GM21528 (cell line): Measurements from ENCODE around the gene SASS6.
"Not testable (repeated sequence)": the region's sequence is repeated elsewhere in the genome, so short reads cannot be mapped to it uniquely, and the experiment has no call there.

Experiments
- ATAC-seq: cut with Tn5 transposase; IDR thresholded peaks from one replicate; pipeline ENCODE4 v1.9.1; 2021; ENCODE audit warnings: mild to moderate bottlenecking, moderate library complexity; ENCODE audit not compliant: unreplicated experiment, low FRiP score

The SASS6 gene

DNA sequence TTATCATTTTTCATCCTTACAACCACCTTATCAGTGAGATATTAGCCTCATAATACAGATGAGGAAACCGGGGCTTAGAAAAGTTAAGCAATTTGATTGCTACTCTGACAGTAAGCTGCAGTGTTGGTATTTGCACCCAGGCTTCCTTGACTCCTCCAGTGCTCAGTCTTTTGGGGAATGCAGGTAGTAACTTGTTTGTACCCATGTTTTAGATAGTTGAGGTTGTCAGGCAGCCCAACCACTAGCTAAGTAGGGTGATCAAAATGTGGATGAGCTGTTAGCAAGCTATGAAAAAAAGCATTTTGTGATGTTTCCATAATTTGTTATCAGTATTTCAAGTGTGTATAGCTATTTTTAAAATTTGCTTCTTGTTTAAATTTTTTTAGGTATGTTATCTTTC, 80.8 kb downstream of the SASS6 start:
- ATAC-seq = no peak

DNA sequence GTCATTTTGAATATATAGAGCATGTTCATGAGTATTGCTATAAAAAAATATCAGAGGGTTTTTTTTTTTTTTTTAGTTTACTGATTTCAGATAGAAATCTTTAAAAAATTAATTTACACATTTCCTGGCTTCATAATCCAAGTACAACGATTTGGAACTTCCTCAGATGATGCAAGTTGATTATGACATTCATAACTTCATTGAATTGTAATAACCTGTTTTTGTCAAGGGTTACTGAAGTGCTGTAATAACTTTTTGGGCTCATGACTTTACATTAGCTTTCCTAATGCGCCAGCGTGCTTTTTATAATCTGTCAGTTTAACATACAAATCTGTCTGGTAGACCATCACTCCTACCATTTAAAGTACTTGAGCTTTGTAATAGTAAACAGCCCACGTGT, 81.3 kb downstream of the SASS6 start:
- no peak for ATAC-seq

DNA sequence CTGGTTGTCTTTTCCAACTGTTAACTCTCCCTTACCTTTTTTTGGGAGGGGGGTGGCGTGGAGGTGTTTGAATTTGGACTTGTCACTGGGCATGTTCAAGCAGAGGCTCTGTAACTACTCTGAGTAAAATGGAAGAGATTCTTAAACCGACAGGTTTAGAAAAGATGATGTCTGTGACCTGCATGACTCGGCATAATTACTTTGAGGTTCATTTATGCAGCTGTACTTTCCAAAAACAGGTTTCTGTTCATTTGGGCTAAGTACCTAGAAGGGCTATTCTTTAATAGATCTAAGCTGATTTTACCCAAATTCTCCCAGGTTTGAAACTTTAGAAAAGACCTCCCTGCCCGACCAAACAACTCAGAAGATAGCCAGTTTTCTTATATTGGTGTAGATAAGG, 82.6 kb downstream of the SASS6 start:
- no peak for ATAC-seq

DNA sequence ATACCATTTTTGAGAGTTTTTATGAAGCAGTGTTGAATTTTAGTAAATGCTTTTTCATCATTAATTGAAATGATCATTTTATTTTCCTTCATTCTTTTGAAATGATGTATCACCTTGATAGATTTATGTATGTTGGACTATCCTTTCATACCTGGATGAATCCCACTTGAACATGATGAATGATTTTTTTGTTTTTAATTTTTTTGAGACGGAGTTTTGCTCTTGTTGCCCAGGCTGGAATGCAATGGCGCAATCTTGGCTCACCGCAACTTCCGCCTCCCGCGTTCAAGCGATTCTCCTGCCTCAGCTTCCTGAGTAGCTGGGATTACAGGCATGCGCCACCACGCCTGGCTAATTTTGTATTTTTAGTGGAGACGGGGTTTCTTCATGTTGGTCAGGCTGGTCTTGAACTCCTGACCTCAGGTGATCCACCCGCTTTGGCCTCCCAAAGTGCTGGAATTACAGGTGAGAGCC, 85.5 kb downstream of the SASS6 start:
- not testable (repeated sequence) for ATAC-seq

DNA sequence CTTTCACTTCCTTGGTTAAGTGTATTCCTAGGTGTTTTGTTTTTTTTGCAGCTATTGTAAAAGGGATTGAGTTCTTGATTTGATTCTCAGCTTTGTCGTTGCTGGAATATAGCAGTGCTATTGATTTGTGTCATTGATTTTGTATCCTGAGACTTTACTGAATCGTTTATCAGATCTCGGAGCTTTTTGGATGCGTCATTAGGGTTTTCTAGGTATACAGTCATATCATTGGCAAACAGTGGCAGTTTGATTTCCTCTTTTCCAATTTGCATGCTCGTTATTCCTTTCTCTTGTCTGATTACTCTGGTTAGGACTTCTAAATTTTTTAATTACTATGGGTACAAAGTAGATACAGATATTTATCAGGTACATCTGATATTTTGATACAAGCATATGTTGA, 87.5 kb downstream of the SASS6 start:
- ATAC-seq = no peak

DNA sequence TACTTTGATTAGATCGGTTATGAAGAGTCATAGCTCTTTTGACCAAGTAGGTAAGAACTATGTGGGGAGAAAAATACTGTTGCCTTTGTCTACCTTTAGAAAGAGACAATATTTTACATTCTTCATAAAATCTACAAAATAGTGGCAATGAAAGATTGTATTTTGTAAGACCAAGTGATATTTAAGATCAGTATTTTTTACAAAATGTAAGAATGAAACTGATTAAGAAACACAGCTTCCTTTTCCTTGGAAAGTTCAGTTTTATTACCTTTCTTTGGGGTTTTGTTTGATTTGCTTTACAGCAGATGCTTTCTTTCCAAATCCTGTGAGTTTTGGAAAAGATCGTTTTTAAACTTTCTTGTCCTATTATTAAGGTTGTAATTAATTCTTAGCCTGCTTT, 93.1 kb downstream of the SASS6 start:
- ATAC-seq = no peak

DNA sequence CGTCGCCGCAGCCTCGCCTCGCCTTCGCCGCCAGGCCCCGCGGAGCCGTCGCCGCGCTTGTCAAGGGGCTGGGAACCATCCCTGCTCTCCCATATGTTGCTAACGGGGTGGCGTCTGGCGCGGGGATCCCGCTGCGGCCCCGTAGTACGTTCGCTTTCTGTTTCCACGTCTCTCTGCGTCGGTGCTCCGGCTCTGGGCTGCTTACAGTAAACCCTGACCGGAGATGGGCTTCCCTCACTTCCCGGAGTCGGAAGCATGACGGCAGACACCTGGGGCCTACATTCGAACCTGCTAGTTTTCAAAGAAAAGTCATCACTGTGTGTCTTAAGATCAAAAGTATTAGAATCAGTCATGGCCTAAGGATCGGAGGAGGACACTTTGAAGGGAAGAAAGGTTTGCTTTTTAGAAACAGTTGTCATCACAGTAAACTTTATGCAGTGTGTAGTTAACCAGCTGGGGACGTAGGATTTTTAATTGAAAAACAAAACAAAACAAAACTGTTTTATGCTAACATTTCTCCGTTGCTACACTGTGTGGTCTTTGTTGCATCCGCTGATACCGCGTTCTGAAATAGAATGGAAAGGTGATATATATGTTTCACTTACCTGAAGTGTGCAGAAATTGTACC, 94.0 kb downstream of the SASS6 start:
- peak; percentile 59 for ATAC-seq

- ATAC-seq = peak; percentile 81
These were observed 94.6 kb downstream of the SASS6 start for GRCh38 chr1:100037927-100038659.

DNA sequence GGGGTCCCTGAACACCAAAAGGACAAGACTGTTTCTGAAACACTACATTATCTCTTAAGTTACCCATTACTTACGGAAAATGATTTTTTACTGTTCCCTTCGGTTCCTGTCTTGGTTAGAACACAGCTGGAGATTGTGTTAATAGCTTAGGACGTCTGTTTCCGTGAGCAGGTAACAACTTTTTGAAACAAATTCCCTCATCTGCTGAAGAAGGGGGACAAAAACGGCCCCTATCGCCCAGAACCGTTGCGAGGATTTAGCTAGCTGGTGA, 95.1 kb downstream of the SASS6 start:
- ATAC-seq = no peak

- no peak for ATAC-seq
These were observed 95.7 kb downstream of the SASS6 start for GRCh38 chr1:100036718-100037655.

DNA sequence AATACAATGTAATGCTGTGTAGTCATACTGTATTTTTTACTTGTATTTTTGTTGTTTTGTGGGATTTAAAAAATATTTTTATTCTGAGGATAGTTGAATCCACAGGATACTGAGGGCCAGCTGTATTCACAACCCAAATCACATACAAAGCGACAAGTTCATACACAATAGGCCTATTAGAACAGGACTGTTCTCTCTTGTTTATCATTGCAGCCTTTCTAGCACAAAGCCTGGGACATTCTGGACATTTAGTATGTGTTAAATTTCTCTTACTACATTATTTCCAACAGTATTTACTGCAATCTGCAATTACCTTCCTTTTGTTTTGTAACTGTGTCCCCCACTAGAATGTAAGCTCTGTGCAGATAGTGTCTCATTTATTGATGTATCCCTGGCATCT, 97.5 kb downstream of the SASS6 start:
- ATAC-seq = no peak

DNA sequence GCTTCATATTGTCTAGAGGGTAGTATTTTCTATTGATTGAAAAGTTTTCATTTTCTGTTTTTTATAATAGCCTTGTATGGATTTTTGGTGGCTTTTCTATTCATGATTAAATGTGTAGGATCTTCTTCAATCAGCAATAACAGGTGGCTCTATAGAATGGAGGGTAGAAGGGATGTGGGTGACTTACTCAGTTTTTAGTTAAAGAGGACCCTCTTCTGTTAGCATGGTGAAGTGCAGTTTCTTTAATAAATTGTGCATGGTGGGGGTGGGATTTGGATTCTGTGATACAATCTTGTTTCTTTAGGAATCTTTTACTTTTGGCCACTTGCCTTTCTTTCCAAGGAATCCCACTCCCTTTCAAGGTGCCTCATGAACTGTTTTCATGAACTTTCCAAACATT, 98.3 kb downstream of the SASS6 start:
- ATAC-seq = no peak
